HepG2 (cell line): ENCODE measurements around the gene PLEKHH3. TPM values are rescaled to one million over a fixed set of nuclear protein-coding genes. Genes with fewer than 3 reads are reported as not detected.

Source experiments
- CREB1 ChIP-seq, 2 experiments: fragments of 450-650 bp in 1 of 2; IDR thresholded peaks; 2 replicates each; pipeline ENCODE4 v1.6.1; 2016 to 2017; ENCODE audit warnings: control low read depth in 1 of 2, mild to moderate bottlenecking in 1 of 2, missing compliant biosample characterization in 1 of 2, missing genetic modification characterization in 1 of 2
- ELK4 ChIP-seq: sonication (generic); formaldehyde crosslinking; IDR thresholded peaks from 2 replicates; pipeline ENCODE4 v1.9.0; 2021; ENCODE audit warnings: missing genetic modification reagents, borderline replicate concordance
- GATAD2A ChIP-seq: IDR thresholded peaks from 2 replicates; pipeline ENCODE4 v1.6.1; 2016
- JUND ChIP-seq: sonication (generic); formaldehyde crosslinking; IDR thresholded peaks from 2 replicates; pipeline ENCODE4 v1.8.0; 2022; ENCODE audit warnings: mild to moderate bottlenecking, missing genetic modification reagents
- LRRFIP1 ChIP-seq: sonication (generic); formaldehyde crosslinking; conservative IDR thresholded peaks from 2 replicates; pipeline ENCODE4 v1.4.0; 2020; ENCODE audit warnings: missing genetic modification reagents
- NCOA1 ChIP-seq: sonication (generic); formaldehyde crosslinking; IDR thresholded peaks from 2 replicates; pipeline ENCODE4 v1.9.0; 2021; ENCODE audit warnings: missing genetic modification reagents
- RAD51 ChIP-seq: fragments of 450-650 bp; IDR thresholded peaks from 2 replicates; pipeline ENCODE4 v1.6.1; 2016; ENCODE audit warnings: borderline replicate concordance
- REL ChIP-seq: sonication (generic); formaldehyde crosslinking; conservative IDR thresholded peaks from 2 replicates; pipeline ENCODE4 v1.8.0; 2022; ENCODE audit warnings: mild to moderate bottlenecking, missing genetic modification reagents, moderate library complexity
- SOX5 ChIP-seq: IDR thresholded peaks from 2 replicates; pipeline ENCODE4 v1.6.1; 2016; ENCODE audit warnings: borderline replicate concordance
- STAT6 ChIP-seq: sonication (generic); formaldehyde crosslinking; IDR thresholded peaks from 2 replicates; pipeline ENCODE4 v1.4.0; 2020; ENCODE audit warnings: missing genetic modification reagents, mild to moderate bottlenecking, borderline replicate concordance
- ZBTB14 ChIP-seq: sonication (generic); formaldehyde crosslinking; IDR thresholded peaks from 2 replicates; pipeline ENCODE4 v1.4.0; 2020; ENCODE audit warnings: missing genetic modification reagents
- ZBTB33 ChIP-seq: sonication (generic); formaldehyde crosslinking; IDR thresholded peaks from 2 replicates; pipeline ENCODE4 v1.4.0; 2020; ENCODE audit warnings: missing genetic modification reagents
- ZFP36L1 ChIP-seq: sonication (generic); formaldehyde crosslinking; IDR thresholded peaks from 2 replicates; pipeline ENCODE4 v1.8.0; 2022; ENCODE audit warnings: mild to moderate bottlenecking, missing genetic modification reagents, moderate library complexity
- ZNF224 ChIP-seq: sonication (generic); formaldehyde crosslinking; IDR thresholded peaks from 2 replicates; pipeline ENCODE4 v1.5.0; 2020; ENCODE audit warnings: mild to moderate bottlenecking, missing genetic modification reagents
- polyA plus RNA-seq, 8 experiments: library from polyadenylated mRNA; depleted of rRNA in 3 of 8; stranded (reverse) in 7 of 8; unstranded in 1 of 8; fragments of >200 nt; fragmentation: Illumina TruSeq in 4 of 8; extraction: Trizol in 4 of 8; gene quantifications; 2 replicates each; pipeline versions ENCODE4 v1.2.1 to v1.2.3, GENCODE V29; 2011 to 2016; ENCODE audit warnings: low read depth in 4 of 8, missing spikeins in 1 of 8, mixed read lengths in 1 of 8; ENCODE audit not compliant: insufficient read depth in 1 of 8
- total RNA-seq, 5 experiments: library from RNA; depleted of rRNA; stranded (reverse); fragments of >200 nt; fragmentation: Illumina TruSeq; extraction: Trizol; gene quantifications; 2 replicates each; pipeline ENCODE4 v1.2.3, GENCODE V29; 2016; ENCODE audit warnings: low read depth in 1 of 5

The PLEKHH3 gene
- total and polyA plus RNA-seq, 2 of the 13 experiments (the other 11 are each of a cell fraction or from before 2014, with no cell fraction given): 6.0 to 19.9 TPM

DNA sequence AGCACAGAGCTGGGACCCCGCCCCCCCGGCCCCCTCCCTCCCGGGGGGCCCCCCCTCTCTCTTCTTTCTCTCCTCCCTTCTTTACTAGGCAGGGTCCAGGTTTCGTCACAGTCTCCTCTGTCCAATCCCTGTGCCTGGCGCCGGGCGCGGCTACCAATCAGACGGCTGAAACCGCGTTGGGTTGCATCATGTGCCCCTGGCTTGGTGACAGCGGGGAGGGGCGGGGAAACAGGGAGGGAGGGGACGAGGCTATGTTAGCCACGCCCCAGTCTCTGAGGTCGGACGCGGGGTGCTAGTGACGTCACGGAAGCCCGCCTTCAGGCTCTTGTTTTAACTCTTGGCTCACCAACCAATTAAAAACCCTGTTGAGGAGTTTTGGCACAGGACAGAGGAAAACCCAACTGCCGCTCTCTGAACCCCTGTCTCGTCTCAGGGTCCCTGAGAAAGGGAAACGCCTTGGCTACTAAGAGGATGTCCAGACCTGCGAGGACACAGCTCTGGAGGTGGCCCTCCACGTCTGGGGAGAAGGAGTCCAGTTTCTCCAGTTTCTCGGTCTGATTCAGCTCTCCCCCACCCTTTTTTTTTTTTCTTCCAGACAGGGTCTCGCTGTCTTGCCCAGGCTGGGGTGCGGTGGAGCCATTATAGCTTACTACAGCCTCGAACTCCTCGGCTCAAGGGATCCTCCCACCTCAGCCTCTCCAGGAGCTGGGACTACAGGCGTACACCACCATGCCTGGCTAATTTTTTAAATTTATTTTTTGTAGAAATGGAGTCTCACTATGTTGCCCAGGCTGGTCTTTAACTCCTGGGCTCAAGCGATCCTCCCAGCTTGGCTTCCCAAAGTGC lies 441 bp upstream of the PLEKHH3 start (continued):
- TF ChIP-seq RAD51: peak; percentile 73
- TF ChIP-seq GATAD2A (CRISPR knock-in tag): peak; percentile 11
- TF ChIP-seq LRRFIP1: no peak
- no peak for TF ChIP-seq STAT6 (CRISPR knock-in tag)
- no peak for TF ChIP-seq REL (CRISPR knock-in tag)
- TF ChIP-seq SOX5 (CRISPR knock-in tag): 0 out of 2 replicates have a peak, but pooled peaks have one; percentile 13
- TF ChIP-seq ZFP36L1 (CRISPR knock-in tag): 0 out of 2 replicates have a peak, but pooled peaks have one; percentile 23
- TF ChIP-seq NCOA1 (CRISPR knock-in tag): peak; percentile 46; the same call in 1 of the 2 replicates
- TF ChIP-seq JUND: no peak
- TF ChIP-seq ZNF224: no peak
- TF ChIP-seq ZBTB14 (CRISPR knock-in tag): peak; percentile 64; the same call in 1 of the 2 replicates
- peak; percentile 100 for TF ChIP-seq CREB1 (IDR thresholded peaks at IDR 0.05)
- TF ChIP-seq CREB1 (CRISPR knock-in tag; IDR thresholded peaks at IDR 0.05): peak; percentile 96
- TF ChIP-seq ELK4 (CRISPR knock-in tag): no peak
- no peak for TF ChIP-seq ZBTB33 (CRISPR knock-in tag)
